CD4-positive, alpha-beta T cell treated with Interleukin-10 for 1 hour (primary cell): ENCODE measurements around the gene SHROOM3.
A peak's percentile ranks its signal among the peaks of the same experiment; 100 is the strongest.

Experiments
- DNase-seq: peaks from one replicate; pipeline ENCODE4 v3.0.0-alpha.2; 2020

The SHROOM3 gene

GRCh38 chr4:76498550-76498949 is 63.5 kb downstream of the SHROOM3 start:
- no peak for DNase-seq

- no peak for DNase-seq
These were observed 64.4 kb downstream of the SHROOM3 start for GRCh38 chr4:76499461-76499860.

- DNase-seq: no peak
These were observed 67.9 kb downstream of the SHROOM3 start for GRCh38 chr4:76502886-76503285.

DNA sequence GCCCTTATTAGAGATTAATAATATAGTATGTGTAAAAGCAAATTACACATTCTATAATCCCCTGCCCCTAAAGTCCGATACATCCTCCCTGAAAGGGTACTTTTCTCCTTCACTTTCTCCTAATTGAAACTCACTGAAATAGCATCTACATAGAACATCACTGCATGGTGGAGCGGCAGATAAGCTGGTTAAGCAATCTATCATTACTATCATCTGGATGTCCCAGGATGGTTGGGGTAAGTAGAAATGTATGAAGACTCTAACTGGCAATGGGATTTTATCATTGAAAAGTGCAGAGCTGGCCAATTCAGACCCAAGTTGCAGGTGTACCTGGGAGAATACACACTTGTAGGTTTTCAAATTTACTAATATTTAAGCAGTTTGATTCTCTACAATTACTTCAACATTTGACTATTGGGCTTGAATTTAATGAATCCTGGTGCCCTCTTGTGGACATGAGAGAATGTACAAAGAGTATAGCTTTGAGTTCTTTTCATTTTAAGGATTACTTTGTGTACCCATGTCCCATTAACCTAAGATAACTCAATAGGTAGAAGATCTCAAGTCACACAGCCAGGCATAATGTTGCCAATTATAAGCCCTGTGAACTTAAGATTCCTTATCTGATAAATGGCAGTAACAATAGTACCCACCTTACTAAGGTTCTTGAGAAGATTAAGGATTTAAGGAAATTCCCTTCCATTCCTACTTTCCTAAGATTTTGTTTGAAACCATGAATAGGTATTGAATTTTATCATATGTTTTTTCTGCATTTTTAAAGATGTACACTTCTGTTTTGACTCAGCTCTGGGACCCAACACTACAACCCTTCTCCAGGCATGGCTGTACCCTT is 69.8 kb downstream of the SHROOM3 start:
- peak; percentile 38 for DNase-seq

GRCh38 chr4:76511947-76512346 is 76.9 kb downstream of the SHROOM3 start:
- DNase-seq: no peak

- no peak for DNase-seq
These were observed 78.5 kb downstream of the SHROOM3 start for GRCh38 chr4:76513482-76513881.

GRCh38 chr4:76514087-76514486 is 79.1 kb downstream of the SHROOM3 start:
- no peak for DNase-seq

DNA sequence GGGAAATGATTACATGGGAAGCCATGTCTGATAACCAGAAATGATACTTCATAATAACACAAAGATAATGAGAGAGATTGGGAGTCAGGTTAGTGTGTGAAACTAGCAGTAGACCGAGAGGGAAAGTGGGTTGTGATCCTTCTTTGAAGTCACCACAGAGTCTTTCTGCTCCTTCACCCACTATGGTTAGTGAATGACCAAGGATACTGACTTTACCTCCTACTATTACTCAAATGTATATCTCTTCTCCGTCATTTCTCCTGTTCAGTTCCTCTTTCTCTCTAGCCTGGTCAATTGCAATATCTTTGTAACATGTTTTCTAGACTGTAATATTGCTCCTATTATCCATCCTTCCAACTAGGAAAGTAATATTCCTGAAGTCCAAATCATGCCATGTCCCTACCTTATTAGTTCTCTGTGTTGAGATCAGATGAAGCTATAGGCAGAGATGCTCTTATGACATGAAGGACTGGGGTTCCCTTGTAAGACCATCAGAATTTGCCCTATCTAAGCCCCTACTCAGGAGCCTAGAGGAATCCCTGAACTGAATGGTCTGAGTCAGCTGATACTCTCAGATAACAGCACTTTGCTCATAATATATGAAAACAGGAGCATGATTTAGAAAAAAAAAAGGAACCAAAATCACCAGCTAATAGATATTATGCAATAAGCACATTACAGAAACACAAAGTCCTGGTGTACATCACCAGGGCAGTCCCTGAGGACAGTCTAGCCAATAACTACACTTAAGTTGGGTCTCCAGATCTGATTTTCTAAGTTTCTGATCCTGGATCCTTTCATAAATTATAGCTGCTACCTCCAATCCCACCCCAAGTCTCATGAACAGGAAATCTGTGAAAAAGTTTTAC is 81.2 kb downstream of the SHROOM3 start:
- no peak for DNase-seq

- DNase-seq: no peak
These were observed 83.2 kb downstream of the SHROOM3 start for GRCh38 chr4:76518241-76518640.

- DNase-seq: no peak
These were observed 88.6 kb downstream of the SHROOM3 start for GRCh38 chr4:76523593-76523992.

GRCh38 chr4:76525751-76526150 is 90.7 kb downstream of the SHROOM3 start:
- DNase-seq: no peak

GRCh38 chr4:76526585-76526990 is 91.6 kb downstream of the SHROOM3 start:
- no peak for DNase-seq

DNA sequence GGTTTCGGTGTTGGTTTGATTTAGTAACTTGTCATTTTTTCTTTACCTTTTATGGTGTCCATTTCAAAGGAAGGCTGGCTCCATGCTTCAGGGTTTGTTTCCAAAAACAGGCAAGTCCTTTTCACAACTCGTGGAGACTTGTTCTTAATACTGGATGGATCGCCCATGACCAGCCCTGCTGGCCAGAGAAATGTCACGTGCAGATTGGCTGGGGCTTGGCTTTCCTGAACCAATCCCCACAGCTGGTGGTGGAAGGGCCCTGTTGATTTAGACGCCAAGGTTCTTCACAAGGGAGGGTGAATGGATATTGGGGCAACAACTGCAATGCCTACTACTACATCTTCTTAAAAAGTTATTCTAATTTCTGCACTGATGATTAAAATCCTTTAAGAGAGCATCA is 92.6 kb downstream of the SHROOM3 start:
- DNase-seq: no peak

DNA sequence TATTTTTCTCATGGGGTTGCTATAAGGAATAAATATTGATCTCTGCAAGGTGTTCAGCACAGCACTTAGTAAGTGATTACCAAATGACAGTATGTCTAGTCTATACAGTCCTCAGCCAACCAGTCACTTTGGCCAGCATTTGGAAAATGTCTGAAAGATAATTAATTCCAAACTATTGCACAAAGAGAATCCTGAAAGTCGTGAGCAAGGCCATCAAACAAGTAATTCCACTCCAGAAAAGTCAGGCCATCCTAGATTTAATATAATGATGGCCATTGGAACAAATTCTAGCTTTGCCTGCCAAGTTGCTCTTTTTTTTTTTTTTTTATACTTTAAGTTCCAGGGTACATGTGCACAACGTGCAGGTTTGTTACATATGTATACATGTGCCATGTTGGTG is 96.6 kb downstream of the SHROOM3 start:
- DNase-seq: no peak

GRCh38 chr4:76532805-76533204 is 97.8 kb downstream of the SHROOM3 start:
- DNase-seq: no peak

- no peak for DNase-seq
These were observed 98.3 kb downstream of the SHROOM3 start for GRCh38 chr4:76533314-76533713.

DNA sequence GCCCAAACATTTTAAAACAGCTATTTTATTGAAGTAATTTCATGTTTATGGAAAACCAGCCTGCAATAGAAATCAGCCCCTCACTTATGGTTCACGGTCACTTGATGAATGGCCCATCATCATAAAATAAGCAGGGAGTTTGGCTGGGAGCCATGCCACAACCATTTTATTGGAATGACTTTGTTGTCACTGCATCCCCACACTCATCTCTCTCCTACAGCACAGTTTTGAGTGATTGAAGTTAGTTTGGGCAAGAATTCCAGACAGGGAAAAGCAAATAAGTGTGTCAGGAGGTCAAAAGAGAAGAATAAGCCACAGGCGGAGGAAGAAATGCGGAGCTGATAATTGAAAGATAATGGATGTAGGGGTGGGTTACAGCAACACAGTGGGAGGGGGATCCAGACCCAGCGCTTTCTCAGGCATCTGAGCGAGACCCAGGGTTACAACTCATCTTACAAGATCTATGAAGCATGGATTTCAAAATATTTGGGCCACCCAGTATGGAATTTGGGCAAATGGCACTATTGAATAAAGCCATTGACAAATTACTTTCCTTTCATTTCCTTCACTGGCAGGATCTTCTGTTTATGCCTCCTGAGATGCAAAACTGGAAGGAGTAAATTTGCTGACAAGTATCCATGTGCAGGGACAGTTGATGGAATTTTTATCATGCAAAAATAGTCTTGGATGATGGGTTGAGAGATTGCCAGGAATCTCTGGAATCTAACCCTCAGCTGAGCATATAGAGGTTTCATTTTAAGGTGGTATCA is 100.8 kb downstream of the SHROOM3 start:
- DNase-seq: no peak

GRCh38 chr4:76536373-76536689 is 101.3 kb downstream of the SHROOM3 start:
- DNase-seq: no peak

DNA sequence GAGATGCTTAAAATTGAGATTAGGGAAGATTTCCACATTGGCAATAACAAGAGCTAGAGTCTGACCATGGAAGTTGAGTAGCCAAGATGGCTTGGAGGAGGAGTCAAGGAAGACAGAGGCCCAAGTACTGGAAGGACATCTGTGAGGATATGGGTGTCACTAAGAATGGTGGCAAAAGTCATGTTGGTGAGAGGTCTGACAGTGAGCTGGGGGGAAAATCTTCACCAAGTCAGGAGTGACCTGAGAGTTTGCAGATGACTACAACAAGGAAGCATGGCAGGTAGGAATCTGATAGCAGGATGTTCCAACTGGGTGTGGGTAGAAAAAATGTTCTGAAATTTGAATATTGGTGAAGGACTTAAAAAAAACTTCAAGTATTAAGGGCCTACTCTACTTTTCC is 103.3 kb downstream of the SHROOM3 start:
- no peak for DNase-seq

- no peak for DNase-seq
These were observed 105.0 kb downstream of the SHROOM3 start for GRCh38 chr4:76539979-76540378.

DNA sequence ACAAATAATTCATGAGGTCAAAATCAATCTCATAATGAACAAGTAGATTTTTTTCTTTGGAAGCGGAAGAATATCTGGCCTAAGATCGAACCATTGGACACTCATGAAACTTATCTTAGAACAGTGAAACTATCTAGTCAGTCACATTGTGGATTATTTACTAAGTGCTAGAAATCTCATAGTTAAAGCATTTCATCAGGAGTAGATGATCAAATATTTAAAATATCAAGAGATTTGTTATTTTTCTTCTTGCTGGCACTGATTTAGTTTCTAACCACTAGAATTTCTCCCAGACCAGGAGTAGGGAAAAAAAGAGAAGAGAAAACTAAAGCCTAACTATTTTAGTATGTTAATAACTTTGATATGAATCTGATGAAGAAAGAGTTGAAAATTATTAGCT is 105.5 kb downstream of the SHROOM3 start:
- no peak for DNase-seq

DNA sequence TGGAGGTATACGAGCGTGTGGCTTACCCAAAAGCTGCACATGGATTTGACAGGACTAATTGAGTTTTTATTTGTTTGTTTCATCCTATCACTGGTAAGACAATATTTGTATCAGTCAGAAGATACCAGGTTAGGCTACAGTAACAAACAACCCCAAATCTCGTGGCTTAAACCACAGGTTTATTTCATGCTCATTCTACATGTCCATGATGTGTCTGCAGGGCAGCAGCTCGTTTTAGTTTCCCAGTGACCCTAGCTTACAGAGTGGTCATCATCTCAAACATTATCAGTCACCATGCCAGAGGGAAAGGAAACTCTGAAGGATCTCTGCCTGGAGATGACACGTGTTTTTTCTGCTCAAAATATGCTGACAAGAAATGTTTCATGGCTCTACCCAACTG is 108.3 kb downstream of the SHROOM3 start:
- DNase-seq: no peak

DNA sequence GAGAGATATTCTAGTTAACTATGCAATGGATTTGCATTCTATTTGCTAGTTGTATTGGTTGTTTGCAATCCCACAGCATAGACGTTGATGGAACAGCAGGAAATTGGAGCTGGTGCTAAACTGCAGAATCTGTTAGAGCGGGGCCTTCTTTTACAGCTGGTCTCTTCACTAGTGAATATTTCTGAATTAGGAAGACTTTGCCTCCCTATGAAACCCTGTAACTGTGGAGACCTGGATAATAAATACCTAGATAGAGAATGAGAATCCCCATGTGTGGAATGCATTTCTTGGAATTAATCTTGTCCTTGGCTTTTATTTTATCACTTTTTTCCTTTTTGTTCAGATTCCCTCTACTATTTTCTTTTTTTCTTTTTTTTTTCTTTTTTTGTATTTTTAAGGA is 109.7 kb downstream of the SHROOM3 start:
- DNase-seq: no peak
